GM04503 (cell line): Measurements from ENCODE around the gene ADGRD1.

Experiments
- DNase-seq: peaks from one replicate; pipeline ENCODE4 v3.0.0-alpha.2; 2012; ENCODE audit warnings: low read depth

The ADGRD1 gene

GRCh38 chr12:131164096-131164872 lies 210.6 kb downstream of the ADGRD1 start:
- DNase-seq: no peak

GRCh38 chr12:131166717-131167116 lies 213.0 kb downstream of the ADGRD1 start:
- no peak for DNase-seq

- DNase-seq: no peak
Measured at GRCh38 chr12:131167334-131167733, 213.6 kb downstream of the ADGRD1 start.

DNA sequence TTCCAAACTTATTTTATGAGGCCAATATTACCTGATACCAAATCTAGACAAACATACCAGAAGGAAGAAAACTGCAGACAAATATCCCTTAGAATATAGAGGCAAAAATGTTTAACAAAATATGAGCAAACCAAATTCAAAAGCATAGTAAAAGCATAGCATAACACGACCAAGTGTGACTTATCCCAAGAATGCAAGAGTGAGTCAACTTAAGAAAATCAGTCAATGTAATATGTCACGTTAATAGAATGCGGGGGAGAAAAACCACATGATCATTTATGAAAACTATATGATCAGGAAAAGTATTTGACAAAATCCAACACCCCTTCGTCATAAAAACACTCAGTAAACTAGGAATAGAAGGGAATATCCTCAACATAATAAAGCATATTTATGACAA lies 217.3 kb downstream of the ADGRD1 start:
- no peak for DNase-seq

DNA sequence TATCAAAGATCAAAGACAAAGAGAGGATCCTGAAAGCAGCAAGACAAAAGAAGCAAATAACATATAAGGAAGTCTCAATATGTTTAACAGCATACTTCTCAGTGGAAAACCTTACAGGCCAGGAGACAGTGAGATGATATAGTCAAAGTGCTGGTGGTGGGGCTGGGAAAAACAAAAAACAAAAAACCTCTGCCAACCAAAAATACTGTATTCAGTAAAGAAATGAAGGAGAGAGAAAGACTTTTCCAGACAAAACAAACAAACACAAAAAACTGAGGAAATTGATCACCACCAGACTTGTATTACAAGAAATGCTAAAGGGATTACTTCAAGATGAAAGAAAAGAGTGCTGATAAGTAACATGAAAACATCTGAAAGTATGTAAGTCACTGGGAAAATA lies 221.2 kb downstream of the ADGRD1 start:
- DNase-seq: no peak

DNA sequence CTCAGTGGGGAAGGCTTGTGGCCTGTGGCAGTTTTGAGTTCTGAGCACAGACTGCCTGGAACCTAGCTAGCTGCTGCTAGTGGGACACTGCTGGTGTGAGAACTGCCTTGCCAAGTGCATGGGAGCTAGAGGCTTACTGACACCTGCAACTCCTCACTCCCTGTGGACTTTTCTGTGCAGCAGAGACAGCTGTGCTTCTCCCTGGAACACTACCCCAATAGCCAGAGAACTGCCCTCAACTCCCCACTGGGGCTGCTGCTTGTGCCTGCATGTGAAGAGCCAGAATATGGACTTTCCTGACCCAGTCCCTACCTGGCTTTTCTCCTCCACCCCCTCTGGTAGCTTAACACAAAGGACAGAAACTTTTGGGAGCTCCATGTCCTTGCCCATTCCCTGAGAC lies 222.6 kb downstream of the ADGRD1 start:
- DNase-seq: no peak

DNA sequence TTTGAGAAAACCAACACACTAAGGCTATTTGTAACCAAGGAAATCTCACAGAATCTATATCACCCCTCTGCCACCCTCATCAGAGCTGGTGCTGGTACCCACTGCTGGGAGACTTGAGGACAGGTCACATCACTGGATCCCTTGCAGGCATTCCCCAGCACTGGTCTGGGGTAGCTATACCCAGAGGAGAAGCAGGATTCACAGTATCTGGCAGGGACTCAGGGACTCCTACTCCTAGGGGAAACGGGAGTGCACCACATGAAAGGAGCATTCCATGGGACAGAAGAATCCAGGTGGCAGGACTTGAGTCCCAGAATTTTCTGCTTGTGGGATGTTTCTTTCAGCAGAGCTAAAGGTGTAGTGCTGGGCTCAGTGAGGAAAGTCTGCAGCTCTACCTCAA lies 223.2 kb downstream of the ADGRD1 start:
- no peak for DNase-seq

- DNase-seq: no peak
Measured at GRCh38 chr12:131177599-131177998, 223.9 kb downstream of the ADGRD1 start.

GRCh38 chr12:131187602-131188001 lies 233.9 kb downstream of the ADGRD1 start:
- DNase-seq: no peak

- DNase-seq: no peak
Measured at GRCh38 chr12:131188131-131189050, 234.7 kb downstream of the ADGRD1 start.

- DNase-seq: no peak
Measured at GRCh38 chr12:131189781-131190180, 236.1 kb downstream of the ADGRD1 start.

DNA sequence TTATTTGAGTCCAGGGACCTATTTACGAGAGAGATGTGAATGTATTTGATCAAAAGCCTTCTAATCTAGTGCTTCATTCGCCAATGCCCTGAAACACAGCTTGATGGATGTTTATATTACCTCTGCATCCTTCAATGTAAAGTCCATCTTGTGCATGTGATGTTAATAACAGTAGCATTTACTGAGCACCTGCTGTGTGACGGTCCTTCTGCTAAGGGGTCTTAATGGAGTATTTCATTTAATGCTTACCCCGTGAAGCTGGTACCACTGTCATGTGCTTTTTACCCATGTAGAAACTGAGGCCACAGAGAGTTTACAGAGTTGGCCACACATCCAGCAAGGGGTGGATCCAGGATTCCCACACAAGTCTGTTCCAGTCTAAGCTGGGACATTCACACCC lies 237.3 kb downstream of the ADGRD1 start:
- DNase-seq: no peak
